Measurements from ENCODE around the gene SLC7A10. TPM values are rescaled to one million over a fixed set of nuclear protein-coding genes. Genes with fewer than 3 reads are reported as not detected.

Gene SLC7A10
- total RNA-seq, 2 experiments from 2014 or later: not detected

DNA sequence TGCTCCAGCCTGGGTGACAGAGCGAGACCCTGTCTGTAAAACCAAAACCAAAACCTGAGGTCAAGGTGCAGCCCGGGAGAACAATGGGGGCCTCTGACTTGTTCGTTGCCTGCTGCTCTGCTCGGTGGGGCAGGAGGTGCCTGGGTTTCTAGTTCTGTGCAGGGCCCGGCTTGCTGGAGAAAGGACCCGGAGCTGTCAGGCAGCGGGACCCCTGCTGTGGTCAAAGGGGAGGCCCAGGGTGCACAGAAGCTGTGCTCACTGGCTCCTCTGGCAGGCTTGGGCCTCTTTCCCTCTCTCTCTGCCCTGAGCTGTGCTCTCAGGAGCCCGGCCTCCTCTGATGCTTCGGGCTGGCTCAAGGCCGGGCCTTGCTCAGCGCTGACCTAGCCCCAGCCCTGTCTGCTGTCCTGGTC, 28.1 kb downstream of the SLC7A10 start:
- ChIA-PET CTCF (ENCODE audit: unreplicated experiment) (no interaction called here), POLR2A (no interaction called here)
- H3K4me3 ChIP-seq (ENCODE audit: low read depth, low read length, poor library complexity, severe bottlenecking): no peak overlapping the region
- no peaks in the 10 kb centered on the region for H3K4me1 ChIP-seq (ENCODE audit: insufficient read depth, low read length, poor library complexity, severe bottlenecking)
- no peak for DNase-seq (ENCODE audit: low spot score)
- no peaks in the 10 kb centered on the region for H3K36me3 ChIP-seq (ENCODE audit: insufficient read depth, low read length)
- no TSS peak for BruUV-seq (replicated peaks)
- no peaks in the 10 kb centered on the region for H4K20me1 ChIP-seq (ENCODE audit: insufficient read depth, low read length)
- no peaks in the 10 kb centered on the region for H3K79me2 ChIP-seq (ENCODE audit: insufficient read depth, low read depth, low read length)
- TF ChIP-seq EZH2phosphoT487 (IDR thresholded peaks at IDR 0.05; ENCODE audit: borderline replicate concordance, low read depth, low read length): no peak
- TF ChIP-seq, protein P1, sequence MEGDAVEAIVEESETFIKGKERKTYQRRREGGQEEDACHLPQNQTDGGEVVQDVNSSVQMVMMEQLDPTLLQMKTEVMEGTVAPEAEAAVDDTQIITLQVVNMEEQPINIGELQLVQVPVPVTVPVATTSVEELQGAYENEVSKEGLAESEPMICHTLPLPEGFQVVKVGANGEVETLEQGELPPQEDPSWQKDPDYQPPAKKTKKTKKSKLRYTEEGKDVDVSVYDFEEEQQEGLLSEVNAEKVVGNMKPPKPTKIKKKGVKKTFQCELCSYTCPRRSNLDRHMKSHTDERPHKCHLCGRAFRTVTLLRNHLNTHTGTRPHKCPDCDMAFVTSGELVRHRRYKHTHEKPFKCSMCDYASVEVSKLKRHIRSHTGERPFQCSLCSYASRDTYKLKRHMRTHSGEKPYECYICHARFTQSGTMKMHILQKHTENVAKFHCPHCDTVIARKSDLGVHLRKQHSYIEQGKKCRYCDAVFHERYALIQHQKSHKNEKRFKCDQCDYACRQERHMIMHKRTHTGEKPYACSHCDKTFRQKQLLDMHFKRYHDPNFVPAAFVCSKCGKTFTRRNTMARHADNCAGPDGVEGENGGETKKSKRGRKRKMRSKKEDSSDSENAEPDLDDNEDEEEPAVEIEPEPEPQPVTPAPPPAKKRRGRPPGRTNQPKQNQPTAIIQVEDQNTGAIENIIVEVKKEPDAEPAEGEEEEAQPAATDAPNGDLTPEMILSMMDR (conservative IDR thresholded peaks at IDR 0.05; ENCODE audit: low read length): no peak
- no peak overlapping the region for H2AFZ ChIP-seq (ENCODE audit: low read length)
- H3K27ac ChIP-seq (ENCODE audit: low read depth, low read length, poor library complexity, severe bottlenecking): no peak overlapping the region
- H3K9me3 ChIP-seq (ENCODE audit: low read length): no peaks in the 10 kb centered on the region
- intact Hi-C loops (cut with micrococcal nuclease; ENCODE audit: unreplicated experiment): no loop called here
- H3K4me2 ChIP-seq (ENCODE audit: low read length): no peak overlapping the region
- no peaks in the 10 kb centered on the region for H3K9me2 ChIP-seq (ENCODE audit: insufficient read depth, low read length)

DNA sequence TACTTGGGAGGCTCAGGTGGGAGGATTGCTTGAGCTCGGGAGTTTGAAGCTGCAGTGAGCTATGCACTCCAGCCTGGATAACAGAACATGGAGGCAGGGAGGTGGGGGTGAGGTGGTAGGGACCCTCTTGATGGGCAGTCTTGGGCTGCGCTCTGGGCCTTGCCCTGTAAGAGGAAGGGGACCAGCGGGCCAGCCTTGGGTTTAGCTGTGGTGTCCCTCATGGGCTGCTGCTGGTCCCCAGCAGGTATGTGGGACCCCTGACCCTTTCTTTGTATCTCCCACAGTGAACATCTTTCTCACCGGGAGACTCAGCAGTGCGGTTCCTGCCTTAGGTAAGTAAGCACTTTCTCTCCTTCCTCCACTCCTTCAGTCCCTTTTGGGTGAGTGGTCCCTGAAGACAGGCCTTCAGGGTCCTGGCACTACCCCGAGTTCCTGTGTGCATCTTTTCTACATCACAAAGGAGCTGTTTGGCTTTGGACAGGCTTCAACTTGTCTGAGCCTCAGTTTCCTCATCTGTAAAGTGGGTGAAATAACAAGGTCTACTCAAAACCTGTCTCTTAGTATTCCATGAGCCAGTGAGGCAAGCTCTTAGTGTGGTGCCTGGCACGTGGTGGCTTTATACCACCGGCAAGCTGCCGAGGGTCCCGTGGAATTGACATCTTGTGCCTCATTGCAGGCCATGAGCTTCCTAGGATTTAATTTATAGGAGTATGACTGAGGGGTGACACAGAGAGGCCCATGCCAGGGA, 29.0 kb downstream of the SLC7A10 start:
- CTCF ChIA-PET (ENCODE audit: unreplicated experiment): no interaction called here
- Histone ChIP-seq H4K20me1 (ENCODE audit: insufficient read depth, low read length) (no peaks in the 10 kb centered on the region), H3K79me2 (ENCODE audit: insufficient read depth, low read depth, low read length) (no peaks in the 10 kb centered on the region), H2AFZ (ENCODE audit: low read length) (no peak overlapping the region), H3K36me3 (ENCODE audit: insufficient read depth, low read length) (no peaks in the 10 kb centered on the region), H3K4me1 (ENCODE audit: insufficient read depth, low read length, poor library complexity, severe bottlenecking) (no peaks in the 10 kb centered on the region), H3K9me2 (ENCODE audit: insufficient read depth, low read length) (no peaks in the 10 kb centered on the region), H3K27ac (ENCODE audit: low read depth, low read length, poor library complexity, severe bottlenecking) (no peak overlapping the region), H3K9me3 (ENCODE audit: low read length) (no peaks in the 10 kb centered on the region), H3K4me2 (ENCODE audit: low read length) (no peak overlapping the region), H3K4me3 (ENCODE audit: low read depth, low read length, poor library complexity, severe bottlenecking) (no peak overlapping the region)
- POLR2A ChIA-PET: no interaction called here
- TF ChIP-seq, protein P1 (conservative IDR thresholded peaks at IDR 0.05; ENCODE audit: low read length): no peak
- no peak for TF ChIP-seq EZH2phosphoT487 (IDR thresholded peaks at IDR 0.05; ENCODE audit: borderline replicate concordance, low read depth, low read length)
- BruUV-seq (replicated peaks): no TSS peak
- DNase-seq (ENCODE audit: low spot score): no peak
- intact Hi-C loops (cut with micrococcal nuclease; ENCODE audit: unreplicated experiment): no loop called here

DNA sequence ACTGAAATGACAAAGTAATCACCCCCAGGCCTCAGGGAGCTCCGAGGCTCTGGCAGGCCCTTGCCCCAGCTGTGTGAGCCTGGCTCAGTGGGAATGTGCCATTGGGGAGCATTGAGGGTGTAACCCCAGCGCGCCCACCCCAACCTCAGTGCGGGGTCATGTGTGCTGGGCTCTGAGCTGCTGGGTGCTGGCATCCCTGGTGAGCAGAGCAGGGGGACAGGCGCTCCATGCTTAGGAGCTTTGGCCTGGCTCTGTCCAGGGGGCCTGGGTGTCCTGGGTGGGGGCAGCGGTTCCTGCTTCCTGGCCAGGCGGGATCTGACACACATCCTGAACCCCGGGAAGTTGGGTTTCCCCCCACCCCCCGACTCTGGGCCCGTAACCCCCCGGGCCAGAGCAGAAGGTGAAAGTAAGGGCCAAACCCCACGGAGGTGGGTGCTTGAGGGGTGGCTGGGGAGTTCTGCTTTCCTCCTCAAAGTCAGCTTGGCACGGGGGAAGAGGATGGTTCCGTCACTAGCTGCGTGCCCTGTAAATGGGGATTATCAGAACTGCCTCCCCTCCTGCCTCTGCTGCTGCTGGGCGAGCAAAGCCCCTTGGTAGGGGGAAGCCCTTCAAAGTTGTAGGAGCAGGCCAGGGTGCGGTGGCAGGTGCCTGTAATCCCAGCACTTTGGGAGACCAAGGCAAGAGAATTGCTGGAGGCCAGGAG, 29.9 kb downstream of the SLC7A10 start:
- no TSS peak for BruUV-seq (replicated peaks)
- Histone ChIP-seq H3K79me2 (ENCODE audit: insufficient read depth, low read depth, low read length) (no peaks in the 10 kb centered on the region), H3K4me3 (ENCODE audit: low read depth, low read length, poor library complexity, severe bottlenecking) (no peak overlapping the region), H3K27ac (ENCODE audit: low read depth, low read length, poor library complexity, severe bottlenecking) (no peak overlapping the region), H3K4me1 (ENCODE audit: insufficient read depth, low read length, poor library complexity, severe bottlenecking) (no peaks in the 10 kb centered on the region), H3K36me3 (ENCODE audit: insufficient read depth, low read length) (no peaks in the 10 kb centered on the region), H3K9me2 (ENCODE audit: insufficient read depth, low read length) (no peaks in the 10 kb centered on the region), H4K20me1 (ENCODE audit: insufficient read depth, low read length) (no peaks in the 10 kb centered on the region), H3K4me2 (ENCODE audit: low read length) (no peak overlapping the region), H3K9me3 (ENCODE audit: low read length) (no peaks in the 10 kb centered on the region), H2AFZ (ENCODE audit: low read length) (no peak overlapping the region)
- no peak for DNase-seq (ENCODE audit: low spot score)
- ChIA-PET POLR2A (no interaction called here), CTCF (ENCODE audit: unreplicated experiment) (no interaction called here)
- intact Hi-C loops (cut with micrococcal nuclease; ENCODE audit: unreplicated experiment): no loop called here
- no peak for TF ChIP-seq EZH2phosphoT487 (IDR thresholded peaks at IDR 0.05; ENCODE audit: borderline replicate concordance, low read depth, low read length)
- TF ChIP-seq, protein P1 (conservative IDR thresholded peaks at IDR 0.05; ENCODE audit: low read length): no peak
